Measurements from ENCODE around the gene NXPE1.

NXPE1 gene

DNA sequence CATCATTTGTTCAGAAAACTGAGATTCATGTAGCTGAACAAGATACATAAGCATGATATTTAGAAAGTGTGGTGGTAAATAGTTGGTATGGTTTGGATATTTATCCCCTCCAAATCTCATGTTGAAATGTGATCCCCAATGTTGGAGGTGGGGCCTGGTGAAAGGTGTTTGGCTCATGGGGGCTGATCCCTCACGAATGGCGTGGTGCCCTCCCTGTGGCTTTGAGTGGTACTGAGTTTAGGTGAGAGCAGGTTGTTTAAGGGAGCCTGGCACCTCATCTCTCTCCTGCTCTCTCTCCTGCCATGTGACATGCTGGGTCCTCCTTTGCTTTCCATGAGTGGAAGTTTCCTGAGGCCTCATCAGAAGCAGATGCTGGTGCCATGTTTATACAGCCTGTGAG lies 48.1 kb downstream of the NXPE1 start:
- no peak overlapping the region for H3K4me3 ChIP-seq (ENCODE audit: low read depth, low read length)
- TF ChIP-seq, protein P1, sequence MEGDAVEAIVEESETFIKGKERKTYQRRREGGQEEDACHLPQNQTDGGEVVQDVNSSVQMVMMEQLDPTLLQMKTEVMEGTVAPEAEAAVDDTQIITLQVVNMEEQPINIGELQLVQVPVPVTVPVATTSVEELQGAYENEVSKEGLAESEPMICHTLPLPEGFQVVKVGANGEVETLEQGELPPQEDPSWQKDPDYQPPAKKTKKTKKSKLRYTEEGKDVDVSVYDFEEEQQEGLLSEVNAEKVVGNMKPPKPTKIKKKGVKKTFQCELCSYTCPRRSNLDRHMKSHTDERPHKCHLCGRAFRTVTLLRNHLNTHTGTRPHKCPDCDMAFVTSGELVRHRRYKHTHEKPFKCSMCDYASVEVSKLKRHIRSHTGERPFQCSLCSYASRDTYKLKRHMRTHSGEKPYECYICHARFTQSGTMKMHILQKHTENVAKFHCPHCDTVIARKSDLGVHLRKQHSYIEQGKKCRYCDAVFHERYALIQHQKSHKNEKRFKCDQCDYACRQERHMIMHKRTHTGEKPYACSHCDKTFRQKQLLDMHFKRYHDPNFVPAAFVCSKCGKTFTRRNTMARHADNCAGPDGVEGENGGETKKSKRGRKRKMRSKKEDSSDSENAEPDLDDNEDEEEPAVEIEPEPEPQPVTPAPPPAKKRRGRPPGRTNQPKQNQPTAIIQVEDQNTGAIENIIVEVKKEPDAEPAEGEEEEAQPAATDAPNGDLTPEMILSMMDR (IDR thresholded peaks at IDR 0.05; ENCODE audit: control insufficient read depth, extremely low read depth, insufficient read depth), result no peak
- no peak for DNase-seq (ENCODE audit: low read depth)

DNA sequence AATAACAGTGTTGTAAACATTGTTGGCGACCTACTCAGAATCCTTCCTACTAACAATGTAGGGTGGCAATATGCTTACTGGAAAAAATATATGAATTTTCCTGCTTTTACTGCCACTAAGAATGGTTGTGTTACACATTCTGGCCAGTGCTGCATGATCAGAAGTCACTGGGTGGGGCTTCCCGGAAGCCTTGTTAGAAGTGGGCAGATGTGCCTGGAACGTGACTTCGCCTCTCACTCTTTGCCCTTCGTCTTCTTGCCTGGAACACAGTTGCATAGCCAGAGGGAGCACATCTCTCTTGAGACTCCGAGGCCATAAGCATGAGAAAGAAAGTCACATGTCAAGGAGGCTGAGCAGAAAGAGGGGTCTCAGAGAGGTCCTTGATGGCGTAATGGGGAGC lies 48.6 kb downstream of the NXPE1 start:
- no peak for DNase-seq (ENCODE audit: low read depth)
- TF ChIP-seq, protein P1 (IDR thresholded peaks at IDR 0.05; ENCODE audit: control insufficient read depth, extremely low read depth, insufficient read depth), result no peak

DNA sequence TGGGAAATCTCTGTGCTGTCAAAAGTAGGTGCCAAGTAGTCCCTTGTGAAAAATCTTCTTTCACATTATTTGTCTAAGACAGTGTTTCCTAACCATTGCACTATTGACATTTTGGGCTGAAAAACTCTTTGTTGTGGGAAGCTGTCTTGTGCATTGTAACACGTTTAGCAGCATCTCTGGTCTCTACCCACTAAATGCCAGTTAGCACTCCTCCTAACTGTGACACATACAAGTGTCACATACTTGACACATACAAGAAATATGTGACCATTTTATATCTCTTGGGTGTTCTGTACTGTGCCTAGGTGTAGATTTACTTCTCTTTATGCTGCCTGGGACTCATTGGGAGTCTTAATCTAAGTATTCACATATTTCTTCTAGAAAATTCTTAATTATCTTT lies 57.8 kb downstream of the NXPE1 start:
- TF ChIP-seq, protein P1 (IDR thresholded peaks at IDR 0.05; ENCODE audit: control insufficient read depth, extremely low read depth, insufficient read depth), result no peak
- no peak for DNase-seq (ENCODE audit: low read depth)
- H3K4me3 ChIP-seq (ENCODE audit: low read depth, low read length), result no peak overlapping the region

More for the DNA sequence above, 48.6 kb downstream of the NXPE1 start:
- no peak overlapping the region for H3K4me3 ChIP-seq (ENCODE audit: low read depth, low read length)

DNA sequence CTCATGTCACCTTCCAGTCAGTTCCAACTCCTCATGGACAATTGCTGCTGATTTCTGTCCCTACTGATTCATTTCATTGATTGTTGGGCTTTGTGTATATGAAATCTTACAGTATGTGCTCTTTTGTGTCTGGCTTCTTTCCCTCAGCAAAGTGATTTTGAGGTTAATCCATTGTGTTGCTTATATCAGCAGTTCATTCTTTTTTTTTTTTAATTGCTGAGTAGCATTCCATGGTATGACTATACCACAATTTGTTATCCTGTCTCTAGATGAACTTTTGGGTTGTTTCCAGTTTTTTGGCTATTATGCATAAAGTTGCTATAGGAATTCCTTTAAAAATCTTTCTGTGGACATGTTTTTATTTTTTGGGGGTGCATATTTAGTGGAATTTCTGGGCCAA lies 59.9 kb downstream of the NXPE1 start:
- TF ChIP-seq, protein P1 (IDR thresholded peaks at IDR 0.05; ENCODE audit: control insufficient read depth, extremely low read depth, insufficient read depth), result no peak
- no peak for DNase-seq (ENCODE audit: low read depth)
- H3K4me3 ChIP-seq (ENCODE audit: low read depth, low read length), result no peak overlapping the region

DNA sequence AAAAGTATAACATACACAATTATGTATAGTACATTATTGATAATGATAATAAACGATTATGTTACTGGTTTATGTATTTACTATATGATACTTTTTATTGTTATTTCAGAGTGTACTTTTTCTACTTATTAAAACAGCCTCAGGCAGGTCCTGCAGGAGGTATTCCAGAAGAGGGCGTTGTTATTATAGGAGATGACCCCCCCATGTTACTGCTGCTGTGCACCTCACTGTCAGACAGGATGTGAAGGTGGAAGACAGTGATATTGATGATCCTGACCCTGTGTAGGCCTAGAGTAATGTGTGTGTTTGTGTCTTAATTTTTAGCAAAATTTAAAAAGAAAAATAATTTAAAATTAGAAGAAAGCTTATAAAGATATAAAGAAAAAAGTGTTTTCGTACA lies 62.8 kb downstream of the NXPE1 start:
- no peak for DNase-seq (ENCODE audit: low read depth)
- TF ChIP-seq, protein P1 (IDR thresholded peaks at IDR 0.05; ENCODE audit: control insufficient read depth, extremely low read depth, insufficient read depth), result peak; percentile 33; the same call in 1 of the 2 replicates
- H3K4me3 ChIP-seq (ENCODE audit: low read depth, low read length), result no peak overlapping the region

DNA sequence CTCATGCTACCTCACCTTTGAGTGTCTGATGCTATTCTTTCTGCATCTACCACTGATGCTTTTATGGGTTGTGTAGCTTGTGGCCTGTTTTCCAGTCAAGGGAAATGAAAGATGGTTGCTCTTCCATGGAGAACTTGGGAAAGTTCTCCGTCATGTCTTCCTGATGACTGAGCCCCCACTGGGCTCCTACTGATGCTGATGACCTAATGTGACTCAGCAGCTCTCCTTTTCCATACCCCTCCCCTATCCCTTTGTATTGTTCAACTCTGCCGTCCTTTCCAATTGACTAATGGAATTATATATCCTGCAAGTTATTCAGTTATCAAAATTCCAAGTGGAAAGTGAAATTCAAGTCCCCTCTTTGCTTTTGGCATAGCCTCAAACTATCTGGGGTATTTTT lies 75.8 kb downstream of the NXPE1 start:
- H3K4me3 ChIP-seq (ENCODE audit: low read depth, low read length), result no peak overlapping the region
- TF ChIP-seq, protein P1 (IDR thresholded peaks at IDR 0.05; ENCODE audit: control insufficient read depth, extremely low read depth, insufficient read depth), result no peak
- DNase-seq (ENCODE audit: low read depth), result no peak

DNA sequence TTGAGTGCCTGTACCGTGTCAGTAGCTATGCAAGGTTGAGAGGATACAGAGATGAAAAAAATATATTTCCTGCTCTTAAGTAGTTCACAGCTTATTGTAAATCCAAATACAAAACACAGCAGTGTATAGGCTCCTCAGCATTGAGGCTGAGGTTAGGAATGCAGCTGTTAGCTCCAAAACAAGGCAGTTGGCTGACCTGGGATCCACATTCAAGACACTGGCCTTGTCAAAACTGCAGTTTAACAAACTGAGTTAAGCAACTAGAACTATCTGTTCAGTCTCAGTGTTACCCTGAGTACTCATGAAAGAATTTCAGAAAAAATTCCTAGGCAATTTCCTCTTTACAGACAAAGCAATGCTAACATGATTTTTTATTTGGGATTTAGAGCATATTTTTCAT lies 77.6 kb downstream of the NXPE1 start:
- no peak overlapping the region for H3K4me3 ChIP-seq (ENCODE audit: low read depth, low read length)
- no peak for DNase-seq (ENCODE audit: low read depth)
- TF ChIP-seq, protein P1 (IDR thresholded peaks at IDR 0.05; ENCODE audit: control insufficient read depth, extremely low read depth, insufficient read depth), result no peak

Data from LNCaP clone FGC (cell line).